GM21576 (cell line): ENCODE data around the gene GPR62.
"Not testable (repeated sequence)": the region's sequence is repeated elsewhere in the genome, so short reads cannot be mapped to it uniquely, and the experiment has no call there.

ENCODE experiments used
- ATAC-seq: cut with Tn5 transposase; IDR thresholded peaks from one replicate; pipeline ENCODE4 v1.9.1; 2021; ENCODE audit warnings: mild to moderate bottlenecking, moderate library complexity; ENCODE audit not compliant: unreplicated experiment

GPR62 gene

GRCh38 chr3:51955175-51955892 lies at the start of gene GPR62:
GPR62 (plus strand) TSS chr3:51955381; CDS start chr3:51955653, 272 bp downstream.
- ATAC-seq, result no peak

- ATAC-seq, result no peak
Observed at GRCh38 chr3:51908026-51908425, 47.2 kb upstream of the GPR62 start.

GRCh38 chr3:51916418-51916817 lies 38.8 kb upstream of the GPR62 start:
- ATAC-seq, result no peak

GRCh38 chr3:51921081-51921578 lies 34.1 kb upstream of the GPR62 start:
- no peak for ATAC-seq

- ATAC-seq, result no peak
Observed at GRCh38 chr3:51927061-51927977, 27.9 kb upstream of the GPR62 start.

- no peak for ATAC-seq
Observed at GRCh38 chr3:51928438-51928837, 26.7 kb upstream of the GPR62 start.

- not testable (repeated sequence) for ATAC-seq
Observed at GRCh38 chr3:51928981-51929380, 26.2 kb upstream of the GPR62 start.

GRCh38 chr3:51929420-51930003 lies 25.7 kb upstream of the GPR62 start:
- ATAC-seq, result no peak

- ATAC-seq, result no peak
Observed at GRCh38 chr3:51930439-51930838, 24.7 kb upstream of the GPR62 start.

- no peak for ATAC-seq
Observed at GRCh38 chr3:51931756-51932155, 23.4 kb upstream of the GPR62 start.

- no peak for ATAC-seq
Observed at GRCh38 chr3:51932471-51933370, 22.5 kb upstream of the GPR62 start.

GRCh38 chr3:51933471-51934138 lies 21.6 kb upstream of the GPR62 start:
- no peak for ATAC-seq

- no peak for ATAC-seq
Observed at GRCh38 chr3:51934139-51934850, 20.9 kb upstream of the GPR62 start.

GRCh38 chr3:51934991-51935885 lies 19.9 kb upstream of the GPR62 start:
- ATAC-seq, result no peak

- ATAC-seq, result no peak
Observed at GRCh38 chr3:51935886-51936755, 19.1 kb upstream of the GPR62 start.

GRCh38 chr3:51937014-51937413 lies 18.2 kb upstream of the GPR62 start:
- ATAC-seq, result no peak
